WTC11 (cell line): Measurements from ENCODE around the gene ANO2. TPM values are rescaled to one million over a fixed set of nuclear protein-coding genes. Genes with fewer than 3 reads are reported as not detected.

Experiments used
- ATAC-seq: fragments of 200-7000 bp; cut with Tn5 transposase; 2 replicates; pipeline ENCODE4 v1.10.0; 2021; ENCODE audit warnings: mild to moderate bottlenecking, moderate library complexity
- CTCF ChIA-PET: fragments of 300-600 bp; sonication (Branson Sonifier 250); formaldehyde crosslinking; loops from one replicate; lab custom pipeline; 2021; ENCODE audit warnings: antibody characterized with exemption; lab: Charles Lee
- POLR2A ChIA-PET: fragments of 350-600 bp; sonication (Branson Sonifier 250); formaldehyde crosslinking; loops from one replicate; lab custom pipeline; 2021; ENCODE audit warnings: antibody characterized with exemption; lab: Charles Lee
- DNase-seq: peaks from one replicate; pipeline ENCODE4 v3.0.0; 2021; ENCODE audit warnings: low spot score
- H3K27ac Mint-ChIP-seq: 2 replicates; pipeline ENCODE4 v1.8.0; 2021; ENCODE audit warnings: mixed read lengths
- H3K27me3 Mint-ChIP-seq: 2 replicates; pipeline ENCODE4 v1.8.0; 2021; ENCODE audit warnings: low read depth, mild to moderate bottlenecking, moderate library complexity, mixed read lengths
- H3K36me3 Mint-ChIP-seq: 2 replicates; pipeline ENCODE4 v1.8.0; 2021; ENCODE audit warnings: mixed read lengths
- H3K4me1 Mint-ChIP-seq: 2 replicates; pipeline ENCODE4 v1.8.0; 2022; ENCODE audit warnings: mixed read lengths
- H3K4me3 Mint-ChIP-seq: 2 replicates; pipeline ENCODE4 v1.8.0; 2021; ENCODE audit warnings: mild to moderate bottlenecking, moderate library complexity, mixed read lengths
- H3K9me3 Mint-ChIP-seq: 2 replicates; pipeline ENCODE4 v1.8.0; 2021; ENCODE audit warnings: mixed read lengths
- CBFB ChIP-seq: sonication (generic); formaldehyde crosslinking; IDR thresholded peaks from 2 replicates; pipeline ENCODE4 v1.8.1; 2022; ENCODE audit warnings: mild to moderate bottlenecking, low read depth, missing genetic modification reagents
- CREB1 ChIP-seq: sonication (generic); formaldehyde crosslinking; IDR thresholded peaks from 2 replicates; pipeline ENCODE4 v1.8.0; 2023; ENCODE audit warnings: mild to moderate bottlenecking, missing genetic modification reagents
- CREM ChIP-seq: sonication (generic); formaldehyde crosslinking; IDR thresholded peaks from 2 replicates; pipeline ENCODE4 v1.8.1; 2022; ENCODE audit warnings: mild to moderate bottlenecking, missing genetic modification reagents, moderate library complexity
- HMGA2 ChIP-seq: fragments of 250-450 bp; sonication (Bioruptor Pico); IDR thresholded peaks from 2 replicates; pipeline ENCODE4 v1.4.0; 2021; ENCODE audit warnings: mild to moderate bottlenecking, moderate library complexity
- IRF2 ChIP-seq: sonication (generic); formaldehyde crosslinking; IDR thresholded peaks from 2 replicates; pipeline ENCODE4 v1.8.0; 2022; ENCODE audit warnings: low read depth, missing genetic modification reagents, borderline replicate concordance
- JAZF1 ChIP-seq: fragments of 250-450 bp; sonication (Bioruptor Pico); IDR thresholded peaks from 2 replicates; pipeline ENCODE4 v1.9.0; 2021; ENCODE audit warnings: moderate library complexity, mild to moderate bottlenecking, inconsistent platforms
- MYBL2 ChIP-seq: sonication (generic); formaldehyde crosslinking; IDR thresholded peaks from 2 replicates; pipeline ENCODE4 v1.8.1; 2023; ENCODE audit warnings: mild to moderate bottlenecking, moderate library complexity, missing genetic modification reagents
- NR3C1 ChIP-seq: sonication (generic); formaldehyde crosslinking; conservative IDR thresholded peaks from 2 replicates; pipeline ENCODE4 v1.8.1; 2023; ENCODE audit warnings: low read depth, mild to moderate bottlenecking, missing genetic modification reagents
- ZNF263 ChIP-seq: sonication (generic); formaldehyde crosslinking; IDR thresholded peaks from 2 replicates; pipeline ENCODE4 v1.8.1; 2022; ENCODE audit warnings: low read depth, mild to moderate bottlenecking, moderate library complexity, missing genetic modification reagents
- ZNF423 ChIP-seq: fragments of 250-450 bp; sonication (Bioruptor Pico); IDR thresholded peaks from 2 replicates; pipeline ENCODE4 v2.1.2; 2022; ENCODE audit warnings: mild to moderate bottlenecking, moderate library complexity
- total RNA-seq: library from RNA; stranded (reverse); gene quantifications from 3 replicates; pipeline ENCODE4 v1.2.3, GENCODE V29; 2021
- TF ChIP-seq, protein P1 (sequence below): sonication (generic); formaldehyde crosslinking; IDR thresholded peaks from 2 replicates; pipeline ENCODE4 v1.8.1; 2023; ENCODE audit warnings: mild to moderate bottlenecking, missing genetic modification reagents, moderate library complexity
- TF ChIP-seq, protein P2 (sequence below): fragments of 250-450 bp; sonication (Bioruptor Pico); IDR thresholded peaks from 2 replicates; pipeline ENCODE4 v1.9.0; 2021; ENCODE audit warnings: mild to moderate bottlenecking
- TF ChIP-seq, protein P3 (sequence below): sonication (generic); formaldehyde crosslinking; IDR thresholded peaks from 2 replicates; pipeline ENCODE4 v1.8.0; 2023; ENCODE audit warnings: missing genetic modification reagents
- TF ChIP-seq, protein P4 (sequence below): sonication (generic); formaldehyde crosslinking; IDR thresholded peaks from 2 replicates; pipeline ENCODE4 v1.8.0; 2023; ENCODE audit warnings: missing genetic modification reagents, mild to moderate bottlenecking, borderline replicate concordance
- TF ChIP-seq, protein P5 (sequence below): sonication (generic); formaldehyde crosslinking; conservative IDR thresholded peaks from 2 replicates; pipeline ENCODE4 v1.8.1; 2022; ENCODE audit warnings: mild to moderate bottlenecking, missing genetic modification reagents
- TF ChIP-seq, protein P6 (sequence below): sonication (generic); formaldehyde crosslinking; conservative IDR thresholded peaks from 2 replicates; pipeline ENCODE4 v1.8.1; 2023; ENCODE audit warnings: mild to moderate bottlenecking, low read depth, missing genetic modification reagents, moderate library complexity
- TF ChIP-seq, protein P7 (sequence below): sonication (generic); formaldehyde crosslinking; IDR thresholded peaks from 2 replicates; pipeline ENCODE4 v1.8.1; 2022; ENCODE audit warnings: low read depth, missing genetic modification reagents, borderline replicate concordance
- TF ChIP-seq, protein P8 (sequence below): sonication (generic); formaldehyde crosslinking; IDR thresholded peaks from 2 replicates; pipeline ENCODE4 v1.8.1; 2022; ENCODE audit warnings: mild to moderate bottlenecking, moderate library complexity, missing genetic modification reagents
- TF ChIP-seq, protein P9 (sequence below): sonication (generic); formaldehyde crosslinking; IDR thresholded peaks from 2 replicates; pipeline ENCODE4 v1.8.0; 2022; ENCODE audit warnings: mild to moderate bottlenecking, missing genetic modification reagents

ANO2 gene
- total RNA-seq, 1 experiment from 2014 or later, result 2.8 TPM

DNA sequence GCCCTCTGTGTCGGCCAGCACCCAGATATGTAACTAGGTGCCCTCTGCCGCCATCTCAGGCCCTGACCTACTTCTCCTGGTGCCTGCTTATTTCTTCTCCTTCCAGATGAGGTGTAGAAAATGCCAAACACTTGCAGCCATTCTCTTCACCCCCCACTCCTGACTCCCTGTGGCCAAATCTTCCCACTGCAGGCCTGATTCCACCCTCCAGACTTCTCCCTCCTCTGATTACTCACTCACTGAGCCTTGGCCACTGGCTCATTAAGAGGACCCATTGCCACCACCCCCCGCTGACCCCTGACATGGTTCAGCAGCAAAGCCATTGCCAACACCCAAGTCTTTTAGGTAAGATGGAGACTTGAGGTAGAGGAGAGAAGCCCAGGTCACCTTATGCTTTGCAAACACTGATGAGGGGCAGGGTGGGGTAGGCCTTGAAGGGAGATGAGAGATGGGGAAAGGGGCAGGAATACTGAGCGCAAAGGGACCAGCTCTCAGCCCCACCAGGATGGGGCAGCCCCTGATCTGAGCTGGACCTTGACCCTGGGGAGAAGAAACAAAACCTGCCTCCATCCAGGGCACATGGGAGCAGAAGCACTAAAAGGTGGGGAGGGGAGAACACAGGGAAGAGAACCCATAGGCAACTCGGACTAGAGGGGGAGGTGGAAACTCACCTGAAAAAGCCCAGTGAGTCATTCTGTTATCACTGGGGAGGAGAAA is 25.1 kb upstream of the ANO2 start (continued):
- TF ChIP-seq, protein P1, sequence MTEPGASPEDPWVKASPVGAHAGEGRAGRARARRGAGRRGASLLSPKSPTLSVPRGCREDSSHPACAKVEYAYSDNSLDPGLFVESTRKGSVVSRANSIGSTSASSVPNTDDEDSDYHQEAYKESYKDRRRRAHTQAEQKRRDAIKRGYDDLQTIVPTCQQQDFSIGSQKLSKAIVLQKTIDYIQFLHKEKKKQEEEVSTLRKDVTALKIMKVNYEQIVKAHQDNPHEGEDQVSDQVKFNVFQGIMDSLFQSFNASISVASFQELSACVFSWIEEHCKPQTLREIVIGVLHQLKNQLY (CRISPR knock-in tag), result no peak
- TF ChIP-seq ZNF423 (CRISPR knock-in tag), result no peak

DNA sequence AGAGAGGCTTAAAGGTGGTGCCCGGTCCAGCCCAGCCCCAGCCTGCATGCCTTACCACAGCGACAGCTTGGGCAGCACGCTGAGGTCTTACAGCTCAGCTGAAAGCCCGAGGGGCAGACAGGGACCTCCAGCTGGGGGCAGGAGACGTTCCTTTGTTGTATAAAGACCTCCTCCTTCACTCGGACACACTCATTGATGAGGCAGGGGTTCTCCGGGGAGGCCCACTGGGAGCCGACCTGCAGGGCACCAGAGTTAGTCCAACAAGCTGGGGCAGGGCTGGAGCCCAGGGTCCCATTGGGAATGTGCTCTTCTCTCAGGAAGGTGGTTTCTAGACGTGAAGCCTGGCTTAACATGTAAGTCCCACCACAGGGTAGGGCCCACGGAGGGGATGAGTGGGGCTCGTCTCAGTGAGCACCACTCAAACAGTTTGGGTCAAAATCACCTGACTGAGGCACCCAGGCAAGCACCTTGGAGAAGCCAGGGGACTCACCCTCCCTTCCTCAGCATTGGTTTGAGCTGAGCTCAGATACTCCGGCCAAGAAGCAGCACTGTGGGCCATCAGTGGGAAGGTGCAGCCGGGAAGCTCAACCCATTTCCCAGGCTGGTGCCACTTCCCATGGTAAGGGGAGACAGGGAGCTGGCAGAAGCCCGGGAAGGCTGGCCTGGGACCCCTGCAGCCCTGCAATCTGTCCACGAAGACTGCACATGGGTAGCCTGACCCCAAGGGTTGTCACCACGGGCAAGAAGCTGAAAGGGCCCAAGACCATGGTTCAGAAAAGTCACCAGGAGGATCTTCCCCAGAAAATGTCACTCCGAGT is 24.3 kb upstream of the ANO2 start:
- CTCF ChIA-PET, result interaction anchor here (1.3 to 1.5 kb wide), 2 partner anchors 20 to 68 kb away, joined by 8 to 15 read pairs; no protein-coding TSS in a partner anchor
- peaks cover 6% of the 10 kb centered on the region; the same call in 1 of the 2 replicates for H3K27me3 Mint-ChIP-seq
- H3K4me3 Mint-ChIP-seq, result no peak overlapping the region
- no peaks in the 10 kb centered on the region for H3K9me3 Mint-ChIP-seq
- TF ChIP-seq, protein P2, sequence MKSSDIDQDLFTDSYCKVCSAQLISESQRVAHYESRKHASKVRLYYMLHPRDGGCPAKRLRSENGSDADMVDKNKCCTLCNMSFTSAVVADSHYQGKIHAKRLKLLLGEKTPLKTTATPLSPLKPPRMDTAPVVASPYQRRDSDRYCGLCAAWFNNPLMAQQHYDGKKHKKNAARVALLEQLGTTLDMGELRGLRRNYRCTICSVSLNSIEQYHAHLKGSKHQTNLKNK, result no peak
- TF ChIP-seq, protein P3, sequence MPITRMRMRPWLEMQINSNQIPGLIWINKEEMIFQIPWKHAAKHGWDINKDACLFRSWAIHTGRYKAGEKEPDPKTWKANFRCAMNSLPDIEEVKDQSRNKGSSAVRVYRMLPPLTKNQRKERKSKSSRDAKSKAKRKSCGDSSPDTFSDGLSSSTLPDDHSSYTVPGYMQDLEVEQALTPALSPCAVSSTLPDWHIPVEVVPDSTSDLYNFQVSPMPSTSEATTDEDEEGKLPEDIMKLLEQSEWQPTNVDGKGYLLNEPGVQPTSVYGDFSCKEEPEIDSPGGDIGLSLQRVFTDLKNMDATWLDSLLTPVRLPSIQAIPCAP, result no peak
- TF ChIP-seq HMGA2 (no peak), NR3C1 (CRISPR knock-in tag) (no peak), CBFB (CRISPR knock-in tag) (no peak), IRF2 (CRISPR knock-in tag) (no peak), CREB1 (CRISPR knock-in tag) (no peak), JAZF1 (CRISPR knock-in tag) (no peak), CREM (no peak), ZNF263 (CRISPR knock-in tag) (no peak), MYBL2 (CRISPR knock-in tag) (no peak)
- TF ChIP-seq, protein P4, sequence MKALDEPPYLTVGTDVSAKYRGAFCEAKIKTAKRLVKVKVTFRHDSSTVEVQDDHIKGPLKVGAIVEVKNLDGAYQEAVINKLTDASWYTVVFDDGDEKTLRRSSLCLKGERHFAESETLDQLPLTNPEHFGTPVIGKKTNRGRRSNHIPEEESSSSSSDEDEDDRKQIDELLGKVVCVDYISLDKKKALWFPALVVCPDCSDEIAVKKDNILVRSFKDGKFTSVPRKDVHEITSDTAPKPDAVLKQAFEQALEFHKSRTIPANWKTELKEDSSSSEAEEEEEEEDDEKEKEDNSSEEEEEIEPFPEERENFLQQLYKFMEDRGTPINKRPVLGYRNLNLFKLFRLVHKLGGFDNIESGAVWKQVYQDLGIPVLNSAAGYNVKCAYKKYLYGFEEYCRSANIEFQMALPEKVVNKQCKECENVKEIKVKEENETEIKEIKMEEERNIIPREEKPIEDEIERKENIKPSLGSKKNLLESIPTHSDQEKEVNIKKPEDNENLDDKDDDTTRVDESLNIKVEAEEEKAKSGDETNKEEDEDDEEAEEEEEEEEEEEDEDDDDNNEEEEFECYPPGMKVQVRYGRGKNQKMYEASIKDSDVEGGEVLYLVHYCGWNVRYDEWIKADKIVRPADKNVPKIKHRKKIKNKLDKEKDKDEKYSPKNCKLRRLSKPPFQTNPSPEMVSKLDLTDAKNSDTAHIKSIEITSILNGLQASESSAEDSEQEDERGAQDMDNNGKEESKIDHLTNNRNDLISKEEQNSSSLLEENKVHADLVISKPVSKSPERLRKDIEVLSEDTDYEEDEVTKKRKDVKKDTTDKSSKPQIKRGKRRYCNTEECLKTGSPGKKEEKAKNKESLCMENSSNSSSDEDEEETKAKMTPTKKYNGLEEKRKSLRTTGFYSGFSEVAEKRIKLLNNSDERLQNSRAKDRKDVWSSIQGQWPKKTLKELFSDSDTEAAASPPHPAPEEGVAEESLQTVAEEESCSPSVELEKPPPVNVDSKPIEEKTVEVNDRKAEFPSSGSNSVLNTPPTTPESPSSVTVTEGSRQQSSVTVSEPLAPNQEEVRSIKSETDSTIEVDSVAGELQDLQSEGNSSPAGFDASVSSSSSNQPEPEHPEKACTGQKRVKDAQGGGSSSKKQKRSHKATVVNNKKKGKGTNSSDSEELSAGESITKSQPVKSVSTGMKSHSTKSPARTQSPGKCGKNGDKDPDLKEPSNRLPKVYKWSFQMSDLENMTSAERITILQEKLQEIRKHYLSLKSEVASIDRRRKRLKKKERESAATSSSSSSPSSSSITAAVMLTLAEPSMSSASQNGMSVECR (CRISPR knock-in tag), result no peak
- TF ChIP-seq, protein P5, sequence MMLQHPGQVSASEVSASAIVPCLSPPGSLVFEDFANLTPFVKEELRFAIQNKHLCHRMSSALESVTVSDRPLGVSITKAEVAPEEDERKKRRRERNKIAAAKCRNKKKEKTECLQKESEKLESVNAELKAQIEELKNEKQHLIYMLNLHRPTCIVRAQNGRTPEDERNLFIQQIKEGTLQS (CRISPR knock-in tag), result no peak
- TF ChIP-seq, protein P6, sequence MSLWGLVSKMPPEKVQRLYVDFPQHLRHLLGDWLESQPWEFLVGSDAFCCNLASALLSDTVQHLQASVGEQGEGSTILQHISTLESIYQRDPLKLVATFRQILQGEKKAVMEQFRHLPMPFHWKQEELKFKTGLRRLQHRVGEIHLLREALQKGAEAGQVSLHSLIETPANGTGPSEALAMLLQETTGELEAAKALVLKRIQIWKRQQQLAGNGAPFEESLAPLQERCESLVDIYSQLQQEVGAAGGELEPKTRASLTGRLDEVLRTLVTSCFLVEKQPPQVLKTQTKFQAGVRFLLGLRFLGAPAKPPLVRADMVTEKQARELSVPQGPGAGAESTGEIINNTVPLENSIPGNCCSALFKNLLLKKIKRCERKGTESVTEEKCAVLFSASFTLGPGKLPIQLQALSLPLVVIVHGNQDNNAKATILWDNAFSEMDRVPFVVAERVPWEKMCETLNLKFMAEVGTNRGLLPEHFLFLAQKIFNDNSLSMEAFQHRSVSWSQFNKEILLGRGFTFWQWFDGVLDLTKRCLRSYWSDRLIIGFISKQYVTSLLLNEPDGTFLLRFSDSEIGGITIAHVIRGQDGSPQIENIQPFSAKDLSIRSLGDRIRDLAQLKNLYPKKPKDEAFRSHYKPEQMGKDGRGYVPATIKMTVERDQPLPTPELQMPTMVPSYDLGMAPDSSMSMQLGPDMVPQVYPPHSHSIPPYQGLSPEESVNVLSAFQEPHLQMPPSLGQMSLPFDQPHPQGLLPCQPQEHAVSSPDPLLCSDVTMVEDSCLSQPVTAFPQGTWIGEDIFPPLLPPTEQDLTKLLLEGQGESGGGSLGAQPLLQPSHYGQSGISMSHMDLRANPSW (CRISPR knock-in tag), result no peak
- TF ChIP-seq, protein P7, sequence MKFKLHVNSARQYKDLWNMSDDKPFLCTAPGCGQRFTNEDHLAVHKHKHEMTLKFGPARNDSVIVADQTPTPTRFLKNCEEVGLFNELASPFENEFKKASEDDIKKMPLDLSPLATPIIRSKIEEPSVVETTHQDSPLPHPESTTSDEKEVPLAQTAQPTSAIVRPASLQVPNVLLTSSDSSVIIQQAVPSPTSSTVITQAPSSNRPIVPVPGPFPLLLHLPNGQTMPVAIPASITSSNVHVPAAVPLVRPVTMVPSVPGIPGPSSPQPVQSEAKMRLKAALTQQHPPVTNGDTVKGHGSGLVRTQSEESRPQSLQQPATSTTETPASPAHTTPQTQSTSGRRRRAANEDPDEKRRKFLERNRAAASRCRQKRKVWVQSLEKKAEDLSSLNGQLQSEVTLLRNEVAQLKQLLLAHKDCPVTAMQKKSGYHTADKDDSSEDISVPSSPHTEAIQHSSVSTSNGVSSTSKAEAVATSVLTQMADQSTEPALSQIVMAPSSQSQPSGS (CRISPR knock-in tag), result no peak
- TF ChIP-seq, protein P8, sequence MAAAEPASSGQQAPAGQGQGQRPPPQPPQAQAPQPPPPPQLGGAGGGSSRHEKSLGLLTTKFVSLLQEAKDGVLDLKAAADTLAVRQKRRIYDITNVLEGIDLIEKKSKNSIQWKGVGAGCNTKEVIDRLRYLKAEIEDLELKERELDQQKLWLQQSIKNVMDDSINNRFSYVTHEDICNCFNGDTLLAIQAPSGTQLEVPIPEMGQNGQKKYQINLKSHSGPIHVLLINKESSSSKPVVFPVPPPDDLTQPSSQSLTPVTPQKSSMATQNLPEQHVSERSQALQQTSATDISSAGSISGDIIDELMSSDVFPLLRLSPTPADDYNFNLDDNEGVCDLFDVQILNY (CRISPR knock-in tag), result no peak
- TF ChIP-seq, protein P9, sequence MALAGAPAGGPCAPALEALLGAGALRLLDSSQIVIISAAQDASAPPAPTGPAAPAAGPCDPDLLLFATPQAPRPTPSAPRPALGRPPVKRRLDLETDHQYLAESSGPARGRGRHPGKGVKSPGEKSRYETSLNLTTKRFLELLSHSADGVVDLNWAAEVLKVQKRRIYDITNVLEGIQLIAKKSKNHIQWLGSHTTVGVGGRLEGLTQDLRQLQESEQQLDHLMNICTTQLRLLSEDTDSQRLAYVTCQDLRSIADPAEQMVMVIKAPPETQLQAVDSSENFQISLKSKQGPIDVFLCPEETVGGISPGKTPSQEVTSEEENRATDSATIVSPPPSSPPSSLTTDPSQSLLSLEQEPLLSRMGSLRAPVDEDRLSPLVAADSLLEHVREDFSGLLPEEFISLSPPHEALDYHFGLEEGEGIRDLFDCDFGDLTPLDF (CRISPR knock-in tag), result no peak
- H3K27ac Mint-ChIP-seq, result no peak overlapping the region
- DNase-seq, result no peak
- no peak for ATAC-seq
- H3K36me3 Mint-ChIP-seq, result no peaks in the 10 kb centered on the region
- POLR2A ChIA-PET, result no interaction called here
- H3K4me1 Mint-ChIP-seq, result peaks cover 23% of the 10 kb centered on the region
